Loucy (cell line): ENCODE results near the gene SCNM1.

Source experiments
- H2AFZ ChIP-seq: fragments of 200-600 bp; sonication (generic); 2 replicates; pipeline ENCODE4 v1.6.0; 2016; ENCODE audit warnings: antibody characterized with exemption, mild to moderate bottlenecking, low read length, moderate library complexity
- H3F3A ChIP-seq: fragments of 200-600 bp; 2 replicates; pipeline ENCODE4 v1.6.0; 2016; ENCODE audit warnings: antibody characterized with exemption, low read depth, mild to moderate bottlenecking
- H3K27me3 ChIP-seq: fragments of 200-600 bp; sonication (generic); 2 replicates; pipeline ENCODE4 v1.6.1; 2014; ENCODE audit warnings: low read length, mild to moderate bottlenecking; ENCODE audit not compliant: insufficient read depth, poor library complexity, severe bottlenecking
- H3K36me3 ChIP-seq: fragments of 200-600 bp; sonication (generic); 2 replicates; pipeline ENCODE4 v1.6.1; 2016; ENCODE audit warnings: low read length; ENCODE audit not compliant: insufficient read depth
- H3K4me1 ChIP-seq: fragments of 200-600 bp; sonication (generic); 2 replicates; pipeline ENCODE4 v1.5.1; 2014; ENCODE audit warnings: low read length, mild to moderate bottlenecking; ENCODE audit not compliant: insufficient read depth, poor library complexity, severe bottlenecking
- H3K4me2 ChIP-seq: fragments of 200-600 bp; sonication (generic); 2 replicates; pipeline ENCODE4 v1.6.0; 2014; ENCODE audit warnings: antibody characterized with exemption, low read length, low read depth, mild to moderate bottlenecking; ENCODE audit not compliant: poor library complexity, severe bottlenecking
- H3K4me3 ChIP-seq: fragments of 200-600 bp; sonication (generic); 2 replicates; pipeline ENCODE4 v1.5.1; 2014; ENCODE audit warnings: low read length, mild to moderate bottlenecking, mixed read lengths; ENCODE audit not compliant: poor library complexity, severe bottlenecking
- H3K79me2 ChIP-seq: fragments of 200-600 bp; sonication (generic); 2 replicates; pipeline ENCODE4 v1.6.1; 2014; ENCODE audit warnings: low read length; ENCODE audit not compliant: insufficient read depth
- H3K9ac ChIP-seq: fragments of 200-600 bp; sonication (generic); 2 replicates; pipeline ENCODE4 v1.6.0; 2014; ENCODE audit warnings: mild to moderate bottlenecking, low read depth, low read length, moderate library complexity; ENCODE audit not compliant: poor library complexity, severe bottlenecking
- H3K9me2 ChIP-seq: fragments of 200-600 bp; sonication (generic); replicated peaks from 2 replicates; pipeline ENCODE4 v1.6.1; 2016; ENCODE audit warnings: low read depth, low read length, mixed read lengths
- H3K9me3 ChIP-seq: fragments of 200-600 bp; sonication (generic); 2 replicates; pipeline ENCODE4 v1.6.1; 2014; ENCODE audit warnings: mild to moderate bottlenecking, antibody characterized with exemption, low read length, low read depth; ENCODE audit not compliant: insufficient read depth
- H4K20me1 ChIP-seq: fragments of 200-600 bp; sonication (generic); 2 replicates; pipeline ENCODE4 v1.6.0; 2014; ENCODE audit warnings: antibody characterized with exemption, low read length, mild to moderate bottlenecking; ENCODE audit not compliant: insufficient read depth, poor library complexity, severe bottlenecking
- EZH2phosphoT487 ChIP-seq: fragments of 200-600 bp; IDR thresholded peaks from 2 replicates; pipeline ENCODE4 v1.6.1; 2018; ENCODE audit warnings: antibody characterized with exemption, mild to moderate bottlenecking, moderate library complexity, borderline replicate concordance
- TF ChIP-seq, protein P1 (sequence below): fragments of 200-600 bp; sonication (generic); conservative IDR thresholded peaks from 2 replicates; pipeline ENCODE4 v1.5.1; 2014; ENCODE audit warnings: mild to moderate bottlenecking, antibody characterized with exemption, low read length

The SCNM1 gene

DNA sequence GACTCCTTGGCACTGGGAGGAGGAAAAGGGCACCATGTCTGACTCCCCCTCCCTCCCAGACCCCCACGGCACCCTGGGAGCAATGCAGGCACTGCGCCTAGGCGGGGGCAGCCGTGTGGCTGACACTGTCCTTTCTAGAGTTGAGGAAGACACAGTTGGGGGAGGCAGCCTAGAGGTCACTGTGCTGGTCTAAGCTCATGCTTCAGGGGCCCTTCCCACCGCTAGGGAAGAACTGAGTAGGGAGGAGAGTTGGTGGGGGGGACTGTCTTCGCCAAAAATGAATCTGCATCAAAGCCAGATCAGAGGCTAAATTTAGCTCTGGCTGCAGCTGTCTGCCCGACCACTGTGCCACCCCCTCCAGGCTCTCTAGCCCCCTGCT is 22.9 kb upstream of the SCNM1 start:
- Histone ChIP-seq H3K9ac (no peak overlapping the region), H3K79me2 (no peaks in the 10 kb centered on the region), H4K20me1 (no peaks in the 10 kb centered on the region), H3F3A (no peaks in the 10 kb centered on the region), H3K4me1 (peaks cover 7% of the 10 kb centered on the region), H3K27me3 (peaks cover 15% of the 10 kb centered on the region), H3K4me2 (no peak overlapping the region), H3K36me3 (no peaks in the 10 kb centered on the region), H3K4me3 (no peak overlapping the region), H3K9me3 (no peaks in the 10 kb centered on the region), H2AFZ (no peak overlapping the region), H3K9me2 (no peaks in the 10 kb centered on the region)
- TF ChIP-seq, protein P1, sequence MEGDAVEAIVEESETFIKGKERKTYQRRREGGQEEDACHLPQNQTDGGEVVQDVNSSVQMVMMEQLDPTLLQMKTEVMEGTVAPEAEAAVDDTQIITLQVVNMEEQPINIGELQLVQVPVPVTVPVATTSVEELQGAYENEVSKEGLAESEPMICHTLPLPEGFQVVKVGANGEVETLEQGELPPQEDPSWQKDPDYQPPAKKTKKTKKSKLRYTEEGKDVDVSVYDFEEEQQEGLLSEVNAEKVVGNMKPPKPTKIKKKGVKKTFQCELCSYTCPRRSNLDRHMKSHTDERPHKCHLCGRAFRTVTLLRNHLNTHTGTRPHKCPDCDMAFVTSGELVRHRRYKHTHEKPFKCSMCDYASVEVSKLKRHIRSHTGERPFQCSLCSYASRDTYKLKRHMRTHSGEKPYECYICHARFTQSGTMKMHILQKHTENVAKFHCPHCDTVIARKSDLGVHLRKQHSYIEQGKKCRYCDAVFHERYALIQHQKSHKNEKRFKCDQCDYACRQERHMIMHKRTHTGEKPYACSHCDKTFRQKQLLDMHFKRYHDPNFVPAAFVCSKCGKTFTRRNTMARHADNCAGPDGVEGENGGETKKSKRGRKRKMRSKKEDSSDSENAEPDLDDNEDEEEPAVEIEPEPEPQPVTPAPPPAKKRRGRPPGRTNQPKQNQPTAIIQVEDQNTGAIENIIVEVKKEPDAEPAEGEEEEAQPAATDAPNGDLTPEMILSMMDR: no peak
- no peak for TF ChIP-seq EZH2phosphoT487

DNA sequence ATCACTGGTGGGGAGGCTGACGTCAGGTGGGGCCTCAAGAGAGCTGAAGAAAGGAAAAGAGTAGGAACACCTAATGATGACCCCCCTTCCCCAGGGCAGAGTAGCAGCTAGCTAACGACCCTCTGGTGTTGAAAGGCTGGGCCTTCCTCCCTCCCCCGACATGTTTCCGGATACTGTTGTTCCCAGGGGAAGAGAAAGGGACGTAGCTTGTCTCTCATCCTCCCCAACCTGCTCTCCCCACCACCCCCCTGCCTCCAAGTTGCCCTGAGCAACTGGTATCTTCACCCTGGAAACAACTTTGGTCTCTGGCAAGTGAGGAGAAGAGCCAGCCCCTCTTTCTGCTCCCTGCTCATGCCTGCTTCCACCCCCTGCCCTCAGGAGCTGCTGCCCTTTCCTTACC is 22.0 kb upstream of the SCNM1 start:
- TF ChIP-seq, protein P1: no peak
- TF ChIP-seq EZH2phosphoT487: no peak
- H3K4me2 ChIP-seq: no peak overlapping the region
- H3K4me1 ChIP-seq: peaks cover 7% of the 10 kb centered on the region
- H3K27me3 ChIP-seq: peaks cover 15% of the 10 kb centered on the region
- H3K79me2 ChIP-seq: no peaks in the 10 kb centered on the region
- H3K36me3 ChIP-seq: no peaks in the 10 kb centered on the region
- H4K20me1 ChIP-seq: no peaks in the 10 kb centered on the region
- H3F3A ChIP-seq: no peaks in the 10 kb centered on the region
- H3K9me3 ChIP-seq: no peaks in the 10 kb centered on the region
- H3K4me3 ChIP-seq: no peak overlapping the region
- H3K9ac ChIP-seq: no peak overlapping the region
- no peak overlapping the region for H2AFZ ChIP-seq
- H3K9me2 ChIP-seq: no peaks in the 10 kb centered on the region

DNA sequence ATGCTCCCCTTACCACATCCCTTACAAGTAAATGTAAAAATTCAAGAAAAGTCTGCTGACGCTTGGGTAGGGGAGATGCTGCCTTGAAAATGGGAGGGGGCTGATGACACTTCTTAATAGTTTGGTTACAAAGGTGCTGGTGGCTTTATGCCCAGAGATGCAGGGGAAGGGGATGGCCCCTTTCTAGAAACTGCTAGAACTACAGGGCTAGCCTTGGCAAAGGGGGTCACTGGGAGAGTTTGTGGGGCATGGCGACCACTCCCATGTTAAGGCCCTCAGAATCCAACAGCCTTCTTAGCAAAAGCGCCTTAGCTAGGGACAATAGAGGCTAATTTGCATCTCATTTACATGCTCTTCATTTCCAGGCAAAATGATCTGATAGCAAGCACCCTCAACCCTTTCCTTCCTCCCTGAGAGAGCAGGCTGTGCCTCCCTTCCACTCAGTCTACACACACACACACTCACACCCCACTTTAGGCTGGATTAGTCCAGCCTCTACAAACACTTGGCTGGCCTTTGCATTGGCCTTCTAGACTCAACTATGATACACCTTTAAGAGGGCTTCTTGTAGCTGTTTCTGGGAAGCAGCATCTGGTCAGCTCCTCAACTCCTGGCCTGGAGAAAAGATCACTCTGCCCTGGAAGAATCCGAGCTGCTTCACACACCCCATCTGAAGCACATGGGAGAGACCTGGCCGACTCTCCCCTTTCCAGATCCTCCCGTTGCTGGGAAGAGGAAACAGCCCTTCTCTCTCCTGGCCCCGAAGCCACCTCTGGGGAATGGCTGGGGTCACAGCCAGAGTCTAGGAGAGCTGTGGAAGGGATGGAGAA is 21.3 kb upstream of the SCNM1 start:
- Histone ChIP-seq H4K20me1 (no peaks in the 10 kb centered on the region), H3K4me3 (no peak overlapping the region)

More for the DNA sequence above, 21.3 kb upstream of the SCNM1 start:
- H3K4me2 ChIP-seq: no peak overlapping the region
- no peaks in the 10 kb centered on the region for H3K9me2 ChIP-seq
- no peaks in the 10 kb centered on the region for H3K79me2 ChIP-seq
- H3K4me1 ChIP-seq: peaks cover 7% of the 10 kb centered on the region
- peaks cover 15% of the 10 kb centered on the region for H3K27me3 ChIP-seq
- no peak overlapping the region for H3K9ac ChIP-seq
- TF ChIP-seq, protein P1: no peak
- TF ChIP-seq EZH2phosphoT487: no peak
- no peaks in the 10 kb centered on the region for H3K9me3 ChIP-seq
- H2AFZ ChIP-seq: no peak overlapping the region
- no peaks in the 10 kb centered on the region for H3K36me3 ChIP-seq
- no peaks in the 10 kb centered on the region for H3F3A ChIP-seq
